Measurements from ENCODE around the gene APOB.
"Not testable (repeated sequence)": the region's sequence is repeated elsewhere in the genome, so short reads cannot be mapped to it uniquely, and the experiment has no call there.

Gene APOB

GRCh38 chr2:21032338-21033236 lies 11.3 kb downstream of the APOB start:
- no peak for DNase-seq

- no peak for DNase-seq
Measured at GRCh38 chr2:21030983-21031968, 12.6 kb downstream of the APOB start.

- DNase-seq = no peak
Measured at GRCh38 chr2:21029519-21029918, 14.4 kb downstream of the APOB start.

- not testable (repeated sequence) for DNase-seq
Measured at GRCh38 chr2:21028951-21029350, 14.9 kb downstream of the APOB start.

GRCh38 chr2:21028021-21028947 lies 15.6 kb downstream of the APOB start:
- no peak for DNase-seq

GRCh38 chr2:21026479-21027282 lies 17.2 kb downstream of the APOB start:
- no peak for DNase-seq

GRCh38 chr2:21025690-21026478 lies 18.0 kb downstream of the APOB start:
- DNase-seq = no peak

GRCh38 chr2:21024722-21025389 lies 19.0 kb downstream of the APOB start:
- DNase-seq = no peak

- DNase-seq = no peak
Measured at GRCh38 chr2:21024198-21024597, 19.7 kb downstream of the APOB start.

- no peak for DNase-seq
Measured at GRCh38 chr2:21023419-21024181, 20.3 kb downstream of the APOB start.

GRCh38 chr2:21022792-21023367 lies 21.0 kb downstream of the APOB start:
- no peak for DNase-seq

GRCh38 chr2:21021430-21021829 lies 22.4 kb downstream of the APOB start:
- DNase-seq = no peak

- DNase-seq = no peak
Measured at GRCh38 chr2:21020668-21021288, 23.1 kb downstream of the APOB start.

GRCh38 chr2:21020031-21020667 lies 23.7 kb downstream of the APOB start:
- no peak for DNase-seq

- no peak for DNase-seq
Measured at GRCh38 chr2:21019678-21020021, 24.2 kb downstream of the APOB start.

GRCh38 chr2:21019000-21019677 lies 24.7 kb downstream of the APOB start:
- DNase-seq = no peak

GRCh38 chr2:21018290-21018689 lies 25.6 kb downstream of the APOB start:
- DNase-seq = no peak
